CD4-positive, alpha-beta T cell (primary cell): Measurements from ENCODE around the gene NINL. TPM values are rescaled to one million over a fixed set of nuclear protein-coding genes. Genes with fewer than 3 reads are reported as not detected.

ENCODE experiments used
- ATAC-seq: fragments of 200-7000 bp; cut with Tn5 transposase; one replicate; pipeline ENCODE4 v1.10.0; 2022; ENCODE audit warnings: mild to moderate bottlenecking; ENCODE audit not compliant: poor library complexity
- CTCF ChIA-PET: fragments of 350-600 bp; sonication (Branson Sonifier 250); formaldehyde crosslinking; loops from one replicate; lab custom pipeline; 2021; ENCODE audit warnings: antibody characterized with exemption, inconsistent platforms; lab: Charles Lee
- POLR2A ChIA-PET: fragments of 350-600 bp; sonication (Branson Sonifier 250); formaldehyde crosslinking; loops from one replicate; lab custom pipeline; 2021; ENCODE audit warnings: antibody characterized with exemption, inconsistent platforms; lab: Charles Lee
- DNase-seq, 14 experiments: peaks; one replicate each; pipeline ENCODE4 v3.0.0-alpha.2; 2013 to 2020; ENCODE audit warnings: mixed read lengths in 2 of 14
- H3K27ac ChIP-seq, 2 donors: one replicate each; pipeline versions ENCODE4 v1.5.1 to v1.7.0; 2013; ENCODE audit warnings: low read length in 2 of 2, low read depth in 1 of 2, mild to moderate bottlenecking in 1 of 2
- H3K27me3 ChIP-seq, 2 experiments: 1 replicate in 1 of 2; 2 replicates in 1 of 2; pipeline versions ENCODE4 v1.6.1 to v1.7.0; 2013; ENCODE audit warnings: low read length in 2 of 2, control low read depth in 1 of 2, mild to moderate bottlenecking in 1 of 2, moderate library complexity in 1 of 2; ENCODE audit not compliant: insufficient read depth in 2 of 2, control insufficient read depth in 1 of 2
- H3K36me3 ChIP-seq: one replicate; pipeline ENCODE4 v1.6.1; 2013; ENCODE audit warnings: low read length, control low read depth; ENCODE audit not compliant: insufficient read depth
- H3K4me1 ChIP-seq: one replicate; pipeline ENCODE4 v1.6.1; 2013; ENCODE audit warnings: low read length, control low read depth; ENCODE audit not compliant: insufficient read depth
- H3K4me3 ChIP-seq: one replicate; pipeline ENCODE4 v1.5.1; 2013; ENCODE audit warnings: mild to moderate bottlenecking, low read length, moderate library complexity
- H3K9me3 ChIP-seq, 2 experiments: 1 replicate in 1 of 2; 2 replicates in 1 of 2; pipeline versions ENCODE4 v1.6.1 to v1.7.0; 2013; ENCODE audit warnings: low read length in 2 of 2, mild to moderate bottlenecking in 2 of 2, control low read depth in 1 of 2, moderate library complexity in 1 of 2; ENCODE audit not compliant: control insufficient read depth in 1 of 2, insufficient read depth in 1 of 2
- H3K27ac Mint-ChIP-seq: one replicate; pipeline ENCODE4 v1.8.0; 2020; ENCODE audit warnings: mixed read lengths
- H3K27me3 Mint-ChIP-seq: one replicate; pipeline ENCODE4 v1.8.0; 2021; ENCODE audit warnings: mixed read lengths
- H3K36me3 Mint-ChIP-seq: one replicate; pipeline ENCODE4 v1.8.0; 2021; ENCODE audit warnings: low read depth, mixed read lengths
- H3K4me1 Mint-ChIP-seq: one replicate; pipeline ENCODE4 v1.8.0; 2021; ENCODE audit warnings: low read depth, mixed read lengths
- H3K4me3 Mint-ChIP-seq: one replicate; pipeline ENCODE4 v1.8.0; 2020; ENCODE audit warnings: mild to moderate bottlenecking, mixed read lengths
- H3K9me3 Mint-ChIP-seq: one replicate; pipeline ENCODE4 v1.8.0; 2020; ENCODE audit warnings: mixed read lengths
- intact Hi-C, 2 experiments: fragments of 100-400 bp; cut with DNase I in 1 of 2; cut with micrococcal nuclease in 1 of 2; formaldehyde crosslinking; loops; one replicate each; pipeline versions ENCODE4 v1.15.1 to v1.9.0; 2023 to 2025; cut with DNase I, micrococcal nuclease
- total RNA-seq, 174 experiments: library from RNA in 2 of 174; stranded (reverse) in 2 of 174; gene quantifications; one replicate each; pipeline ENCODE4 v1.2.3 and lab custom pipeline; 2021 to 2026
- TF ChIP-seq, protein P1 (sequence below): fragments of 200-600 bp; IDR thresholded peaks from one replicate; pipeline ENCODE4 v1.8.0; 2022; ENCODE audit warnings: antibody characterized with exemption, mild to moderate bottlenecking

NINL gene
- total RNA-seq, 2 experiments from 2014 or later, result 2.7 to 4.0 TPM

DNA sequence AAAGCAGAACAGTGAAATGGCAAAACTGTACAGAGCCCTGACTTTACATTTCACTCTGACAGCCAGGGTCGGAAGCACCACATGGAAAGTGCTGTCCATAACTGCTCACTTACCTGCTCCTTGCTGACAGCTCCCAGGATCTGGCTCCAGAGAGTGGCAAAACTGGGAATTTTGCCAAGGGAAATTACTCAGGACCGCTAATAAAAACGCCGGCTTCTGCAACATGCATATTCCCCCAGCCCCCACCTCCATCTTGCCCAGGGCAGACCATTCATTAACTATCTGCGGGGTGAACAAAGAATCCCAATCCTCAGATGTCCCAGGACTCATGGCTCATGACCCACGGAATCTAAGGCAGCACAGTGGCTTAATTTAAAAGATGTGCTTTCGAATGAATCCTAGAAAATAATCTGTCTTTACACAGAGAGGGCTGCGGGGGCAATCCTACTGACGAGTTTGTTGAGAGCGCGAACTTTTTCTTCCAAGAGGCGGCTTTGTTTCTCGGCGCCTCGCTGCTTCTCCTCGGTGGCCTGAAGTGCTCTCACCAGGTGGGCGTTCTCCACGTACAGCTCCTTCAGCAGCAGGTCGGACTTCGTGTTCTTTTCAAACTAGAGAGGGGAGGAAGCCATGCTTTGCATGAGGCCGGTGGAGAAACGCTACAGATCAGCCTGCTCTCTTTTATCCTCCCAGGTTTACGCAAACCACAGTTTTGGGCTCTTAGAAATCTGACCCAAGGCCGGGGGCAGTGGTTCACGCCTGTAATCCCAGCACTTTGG is 132.1 kb downstream of the NINL start:
- ChIA-PET POLR2A (no interaction called here), CTCF (no interaction called here)
- Histone ChIP-seq H3K36me3 (no peaks in the 10 kb centered on the region), H3K4me1 (no peaks in the 10 kb centered on the region), H3K27ac (no peak overlapping the region), H3K4me3 (no peak overlapping the region), H3K9me3 (no peaks in the 10 kb centered on the region), H3K27me3 (no peaks in the 10 kb centered on the region)
- DNase-seq (no peak), ATAC-seq (no peak)
- TF ChIP-seq, protein P1, sequence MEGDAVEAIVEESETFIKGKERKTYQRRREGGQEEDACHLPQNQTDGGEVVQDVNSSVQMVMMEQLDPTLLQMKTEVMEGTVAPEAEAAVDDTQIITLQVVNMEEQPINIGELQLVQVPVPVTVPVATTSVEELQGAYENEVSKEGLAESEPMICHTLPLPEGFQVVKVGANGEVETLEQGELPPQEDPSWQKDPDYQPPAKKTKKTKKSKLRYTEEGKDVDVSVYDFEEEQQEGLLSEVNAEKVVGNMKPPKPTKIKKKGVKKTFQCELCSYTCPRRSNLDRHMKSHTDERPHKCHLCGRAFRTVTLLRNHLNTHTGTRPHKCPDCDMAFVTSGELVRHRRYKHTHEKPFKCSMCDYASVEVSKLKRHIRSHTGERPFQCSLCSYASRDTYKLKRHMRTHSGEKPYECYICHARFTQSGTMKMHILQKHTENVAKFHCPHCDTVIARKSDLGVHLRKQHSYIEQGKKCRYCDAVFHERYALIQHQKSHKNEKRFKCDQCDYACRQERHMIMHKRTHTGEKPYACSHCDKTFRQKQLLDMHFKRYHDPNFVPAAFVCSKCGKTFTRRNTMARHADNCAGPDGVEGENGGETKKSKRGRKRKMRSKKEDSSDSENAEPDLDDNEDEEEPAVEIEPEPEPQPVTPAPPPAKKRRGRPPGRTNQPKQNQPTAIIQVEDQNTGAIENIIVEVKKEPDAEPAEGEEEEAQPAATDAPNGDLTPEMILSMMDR, result no peak
- Mint-ChIP-seq H3K27ac (no peak overlapping the region), H3K4me3 (no peak overlapping the region), H3K9me3 (no peaks in the 10 kb centered on the region), H3K27me3 (no peaks in the 10 kb centered on the region), H3K36me3 (no peaks in the 10 kb centered on the region), H3K4me1 (no peaks in the 10 kb centered on the region)
- intact Hi-C loops, result no loop called here

DNA sequence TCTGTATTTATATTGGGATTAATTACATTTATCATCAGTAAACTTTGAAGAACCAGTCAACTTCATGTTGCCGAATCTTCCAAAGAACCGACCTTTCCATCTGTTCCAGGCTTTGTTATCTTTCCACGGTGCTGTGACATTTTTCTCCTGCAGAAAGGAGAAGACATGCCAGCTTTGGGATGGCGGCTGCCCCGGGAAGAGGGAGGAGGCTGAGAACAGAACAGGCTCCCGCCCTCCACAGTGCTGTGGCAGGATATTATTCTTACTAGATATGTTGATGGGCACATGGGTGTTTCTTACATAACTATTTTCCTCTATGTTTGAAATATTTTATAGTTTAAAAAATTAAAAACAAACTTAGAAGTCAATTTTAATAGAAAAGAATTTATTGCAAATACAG is 133.0 kb downstream of the NINL start:
- Histone ChIP-seq H3K4me3 (no peak overlapping the region), H3K9me3 (no peaks in the 10 kb centered on the region), H3K27ac (no peak overlapping the region), H3K36me3 (no peaks in the 10 kb centered on the region), H3K27me3 (no peaks in the 10 kb centered on the region), H3K4me1 (no peaks in the 10 kb centered on the region)
- POLR2A ChIA-PET, result no interaction called here
- Mint-ChIP-seq H3K27ac (no peak overlapping the region), H3K27me3 (no peaks in the 10 kb centered on the region), H3K9me3 (no peaks in the 10 kb centered on the region), H3K36me3 (no peaks in the 10 kb centered on the region), H3K4me3 (no peak overlapping the region), H3K4me1 (no peaks in the 10 kb centered on the region)
- TF ChIP-seq, protein P1, result no peak
- ATAC-seq, result no peak
- CTCF ChIA-PET, result no interaction called here
- DNase-seq, result no peak
- intact Hi-C loops, result no loop called here

DNA sequence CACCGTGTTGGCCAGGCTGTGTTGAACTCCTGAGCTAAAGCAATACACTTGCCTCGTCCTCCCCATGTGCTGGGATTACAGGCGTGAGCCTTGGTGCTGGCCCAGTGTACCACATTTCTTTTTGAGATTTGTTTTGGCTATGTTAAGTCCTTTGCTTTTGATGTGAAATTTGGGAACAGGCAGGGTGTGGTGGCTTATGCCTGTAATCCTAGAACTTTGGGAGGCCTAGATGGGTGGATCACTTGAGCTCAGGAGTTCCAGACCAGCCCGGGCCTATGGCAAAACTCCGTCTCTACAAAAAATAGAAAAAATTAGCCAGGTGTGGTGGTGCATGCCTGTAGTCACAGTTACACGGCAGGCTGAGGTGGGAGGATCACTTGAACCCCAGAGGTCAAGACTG is 137.7 kb downstream of the NINL start:
- no peak overlapping the region for H3K27ac Mint-ChIP-seq
- DNase-seq (no peak), ATAC-seq (no peak)
- TF ChIP-seq, protein P1, result no peak
- no peak overlapping the region for H3K27ac ChIP-seq
- H3K36me3 Mint-ChIP-seq, result no peaks in the 10 kb centered on the region
- H3K9me3 Mint-ChIP-seq, result no peaks in the 10 kb centered on the region
- no peaks in the 10 kb centered on the region for H3K27me3 ChIP-seq
- intact Hi-C loops, result no loop called here
- H3K27me3 Mint-ChIP-seq, result no peaks in the 10 kb centered on the region
- ChIA-PET CTCF (no interaction called here), POLR2A (no interaction called here)
- no peaks in the 10 kb centered on the region for H3K4me1 ChIP-seq
- no peaks in the 10 kb centered on the region for H3K9me3 ChIP-seq
- no peak overlapping the region for H3K4me3 Mint-ChIP-seq
- H3K4me3 ChIP-seq, result no peak overlapping the region
- H3K36me3 ChIP-seq, result no peaks in the 10 kb centered on the region
- H3K4me1 Mint-ChIP-seq, result no peaks in the 10 kb centered on the region
